Measurements from ENCODE around the gene GNA14. TPM values are rescaled to one million over a fixed set of nuclear protein-coding genes. Genes with fewer than 3 reads are reported as not detected.

GNA14 gene
- total RNA-seq, 3 donors from 2014 or later = 1.8 to 2.9 (median 2.0) TPM

DNA sequence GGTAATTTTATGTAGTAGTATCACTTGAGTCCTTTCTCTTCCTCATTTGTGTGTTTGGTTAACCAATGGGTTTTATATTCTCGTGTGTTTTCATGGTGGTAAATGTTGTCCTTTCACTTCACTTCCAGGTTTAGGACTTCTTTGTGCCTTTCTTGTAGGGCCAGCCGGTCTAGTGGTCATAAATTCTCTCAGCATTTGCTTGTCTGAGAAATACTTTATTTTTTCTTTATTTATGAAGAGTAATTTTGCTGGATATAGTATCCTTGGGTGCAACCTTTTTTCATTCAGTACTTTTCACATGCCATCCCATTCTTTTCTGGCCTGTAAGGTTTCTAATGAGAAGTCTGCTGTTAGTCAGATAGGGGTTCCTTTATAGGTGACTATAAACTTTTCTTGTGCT, 107.1 kb downstream of the GNA14 start:
- Histone ChIP-seq H3K27me3 (no peaks in the 10 kb centered on the region), H3K4me3 (no peak overlapping the region), H3K36me3 (no peaks in the 10 kb centered on the region), H3K27ac (no peak overlapping the region), H3K9me3 (peaks cover 11 to 14% of the 10 kb centered on the region in 2 donors), H3K4me1 (no peaks in the 10 kb centered on the region)
- intact Hi-C loops (cut with DNase I; ENCODE audit: low total_unique reads) = no loop called here
- no peak for TF ChIP-seq POLR2AphosphoS5 (IDR thresholded peaks at IDR 0.05)
- TF ChIP-seq POLR2A (IDR thresholded peaks at IDR 0.05) = no peak
- TF ChIP-seq CTCF (IDR thresholded peaks at IDR 0.05) = no peak
- no peak for DNase-seq (ENCODE audit: low spot score in 2 of 2)

DNA sequence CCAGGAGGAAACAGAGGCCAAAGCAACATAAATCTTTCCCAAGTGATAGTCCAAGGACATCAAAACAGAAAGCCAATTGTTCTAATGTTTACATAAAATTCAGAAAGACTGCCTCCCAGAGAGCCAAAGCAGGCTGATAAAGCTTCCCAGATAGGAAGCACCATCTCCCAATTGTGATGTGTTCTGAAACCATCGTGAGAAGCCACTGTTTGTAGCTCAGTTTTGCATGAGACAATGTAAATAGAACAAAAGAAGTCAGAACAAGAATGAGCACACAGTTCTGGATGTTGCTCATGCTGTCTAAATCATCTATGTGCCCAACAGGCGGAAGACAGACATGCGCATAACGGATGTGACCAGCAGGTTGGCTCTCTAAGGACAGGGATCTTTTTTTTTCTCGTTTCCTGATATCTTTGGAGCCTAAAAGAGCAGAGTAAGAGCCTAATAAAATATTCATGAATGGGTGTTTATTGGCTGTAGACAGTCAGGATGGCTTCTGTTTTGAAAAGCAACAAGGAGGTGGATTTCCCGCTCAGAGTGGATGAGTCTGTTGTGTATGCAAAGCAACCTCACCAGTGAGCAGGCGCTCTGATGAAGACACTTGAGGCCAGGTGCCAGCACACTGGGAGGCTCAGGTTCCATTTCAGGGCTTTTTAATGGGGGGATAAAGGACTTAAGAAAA, 113.6 kb downstream of the GNA14 start:
- Histone ChIP-seq H3K27me3 (no peaks in the 10 kb centered on the region), H3K4me3 (no peak overlapping the region), H3K4me1 (no peaks in the 10 kb centered on the region), H3K36me3 (no peaks in the 10 kb centered on the region), H3K27ac (no peak overlapping the region), H3K9me3 (no peaks in the 10 kb centered on the region)
- TF ChIP-seq POLR2A (IDR thresholded peaks at IDR 0.05) = no peak
- no peak for TF ChIP-seq POLR2AphosphoS5 (IDR thresholded peaks at IDR 0.05)
- no peak for TF ChIP-seq CTCF (IDR thresholded peaks at IDR 0.05)
- intact Hi-C loops (cut with DNase I; ENCODE audit: low total_unique reads) = no loop called here
- no peak for DNase-seq (ENCODE audit: low spot score in 2 of 2)

GRCh38 chr9:77533671-77534070, 114.5 kb downstream of the GNA14 start:
- Histone ChIP-seq H3K36me3 (no peaks in the 10 kb centered on the region), H3K4me3 (no peak overlapping the region), H3K27ac (no peak overlapping the region), H3K27me3 (no peaks in the 10 kb centered on the region), H3K4me1 (no peaks in the 10 kb centered on the region), H3K9me3 (no peaks in the 10 kb centered on the region)
- intact Hi-C loops (cut with DNase I; ENCODE audit: low total_unique reads) = no loop called here
- TF ChIP-seq CTCF (IDR thresholded peaks at IDR 0.05) (no peak), POLR2A (IDR thresholded peaks at IDR 0.05) (no peak), POLR2AphosphoS5 (IDR thresholded peaks at IDR 0.05) (no peak)
- no peak for DNase-seq (ENCODE audit: low spot score in 2 of 2)

DNA sequence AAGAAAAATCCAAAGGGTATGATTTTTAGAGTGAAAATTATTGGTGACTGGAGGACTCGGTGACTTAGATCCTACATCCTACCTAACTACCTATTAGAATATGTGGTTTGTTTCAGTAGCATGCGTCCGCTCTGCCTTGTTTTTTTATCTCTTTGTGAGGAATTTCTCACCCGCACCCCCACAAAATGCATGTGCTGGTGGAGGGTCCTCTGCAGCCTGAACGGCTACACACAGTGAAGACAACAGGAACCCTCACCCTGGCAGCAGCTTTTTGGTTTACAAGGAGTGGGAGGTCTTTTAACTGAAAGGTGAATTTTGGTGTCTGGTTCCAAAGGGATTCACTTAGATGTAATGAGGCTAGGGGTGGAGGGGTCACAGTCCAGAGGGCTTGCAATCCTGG, 115.5 kb downstream of the GNA14 start:
- DNase-seq (ENCODE audit: low spot score in 2 of 2) = no peak
- Histone ChIP-seq H3K27me3 (no peaks in the 10 kb centered on the region), H3K36me3 (no peaks in the 10 kb centered on the region), H3K4me1 (no peaks in the 10 kb centered on the region), H3K27ac (no peak overlapping the region), H3K9me3 (no peaks in the 10 kb centered on the region), H3K4me3 (no peak overlapping the region)
- intact Hi-C loops (cut with DNase I; ENCODE audit: low total_unique reads) = no loop called here
- TF ChIP-seq POLR2AphosphoS5 (IDR thresholded peaks at IDR 0.05) (no peak), POLR2A (IDR thresholded peaks at IDR 0.05) (no peak), CTCF (IDR thresholded peaks at IDR 0.05) (no peak)

DNA sequence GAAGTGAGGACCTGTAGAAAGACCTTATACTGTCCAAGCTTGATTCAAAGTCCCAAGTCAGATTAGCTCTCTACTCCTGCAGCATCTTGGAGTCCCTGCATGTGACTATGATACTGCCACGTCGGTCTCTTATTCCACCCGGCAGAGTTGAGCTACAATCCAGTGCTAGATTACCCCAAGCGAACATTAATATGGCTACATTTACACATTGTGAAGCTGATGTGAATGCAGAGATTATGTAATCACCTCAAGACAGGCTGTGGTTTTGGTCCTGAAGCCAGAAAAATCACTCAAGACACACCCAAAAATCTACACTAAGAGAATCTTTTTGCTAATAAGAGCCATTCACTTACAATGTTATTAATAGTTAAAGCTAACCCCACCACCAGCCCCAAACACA, 116.7 kb downstream of the GNA14 start:
- Histone ChIP-seq H3K27me3 (no peaks in the 10 kb centered on the region), H3K4me3 (no peak overlapping the region), H3K36me3 (no peaks in the 10 kb centered on the region), H3K4me1 (no peaks in the 10 kb centered on the region), H3K27ac (no peak overlapping the region), H3K9me3 (no peaks in the 10 kb centered on the region)
- intact Hi-C loops (cut with DNase I; ENCODE audit: low total_unique reads) = no loop called here
- no peak for TF ChIP-seq POLR2AphosphoS5 (IDR thresholded peaks at IDR 0.05)
- no peak for TF ChIP-seq POLR2A (IDR thresholded peaks at IDR 0.05)
- TF ChIP-seq CTCF (IDR thresholded peaks at IDR 0.05) = no peak
- DNase-seq (ENCODE audit: low spot score in 2 of 2) = no peak

All from breast epithelium (tissue), 4 donors.